GM19395 (cell line): ENCODE results near the gene ANKRD63.

Experiments used
- ATAC-seq: cut with Tn5 transposase; IDR thresholded peaks from one replicate; pipeline ENCODE4 v1.9.1; 2021; ENCODE audit warnings: mild to moderate bottlenecking, moderate library complexity; ENCODE audit not compliant: unreplicated experiment

Gene ANKRD63

GRCh38 chr15:40296561-40297230, 13.8 kb upstream of the ANKRD63 start:
- ATAC-seq: no peak

DNA sequence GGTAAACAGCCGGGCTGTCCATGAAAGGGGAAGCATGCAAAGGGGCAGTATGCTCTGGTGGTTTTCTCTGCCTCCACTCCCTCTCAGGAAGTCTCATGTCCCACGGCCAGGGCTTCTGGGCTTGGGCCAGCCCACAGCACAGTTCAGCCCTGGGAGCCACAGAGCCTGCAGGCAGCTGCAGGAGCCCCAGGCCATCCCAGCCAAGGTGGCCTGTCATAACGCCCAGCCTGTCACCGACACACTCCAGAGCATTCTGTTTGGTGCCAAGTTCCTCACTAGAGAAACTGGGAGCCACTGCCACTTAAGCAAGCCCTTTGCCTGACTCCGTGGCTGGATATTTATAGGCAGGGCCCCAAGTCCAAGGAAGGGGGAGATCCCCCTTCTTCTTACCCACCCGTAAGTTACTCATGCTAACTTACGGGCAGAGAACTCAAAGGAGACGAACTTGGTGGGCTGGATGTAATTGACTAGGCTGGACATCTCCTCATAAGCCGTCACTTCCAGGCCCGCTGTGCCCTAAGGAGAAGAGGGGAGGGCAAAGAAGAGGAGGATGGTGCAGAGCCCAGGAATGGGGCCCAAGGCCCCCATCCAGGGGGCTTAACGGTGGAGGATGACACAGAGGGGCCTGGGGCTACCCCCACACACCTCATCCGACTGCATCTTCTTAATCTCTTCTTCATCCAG, 13.2 kb upstream of the ANKRD63 start:
- no peak for ATAC-seq

DNA sequence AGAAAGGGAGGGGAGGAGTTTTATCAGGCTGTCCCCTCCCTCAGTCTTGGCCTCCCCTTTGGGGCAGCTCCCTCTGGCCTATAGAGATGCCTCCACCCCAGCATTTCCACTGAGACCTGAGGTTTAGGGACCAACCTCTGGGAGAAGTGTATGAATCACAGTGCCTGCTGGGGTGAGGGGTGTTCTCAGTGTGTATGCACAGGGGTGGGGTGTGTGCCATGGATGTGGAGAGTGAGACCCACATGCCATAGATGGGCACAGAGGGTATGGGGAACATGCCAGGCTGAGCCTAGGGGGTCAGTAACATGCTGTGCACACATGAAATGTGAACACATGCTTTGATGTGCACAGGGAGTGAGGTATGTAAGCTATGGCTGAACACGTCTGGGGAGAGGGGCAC, 12.4 kb upstream of the ANKRD63 start:
- ATAC-seq: no peak

GRCh38 chr15:40293905-40294895, 11.3 kb upstream of the ANKRD63 start:
- no peak for ATAC-seq

- no peak for ATAC-seq
Measured at GRCh38 chr15:40293006-40293405, 10.1 kb upstream of the ANKRD63 start.

- ATAC-seq: no peak
Measured at GRCh38 chr15:40292246-40292645, 9.4 kb upstream of the ANKRD63 start.

DNA sequence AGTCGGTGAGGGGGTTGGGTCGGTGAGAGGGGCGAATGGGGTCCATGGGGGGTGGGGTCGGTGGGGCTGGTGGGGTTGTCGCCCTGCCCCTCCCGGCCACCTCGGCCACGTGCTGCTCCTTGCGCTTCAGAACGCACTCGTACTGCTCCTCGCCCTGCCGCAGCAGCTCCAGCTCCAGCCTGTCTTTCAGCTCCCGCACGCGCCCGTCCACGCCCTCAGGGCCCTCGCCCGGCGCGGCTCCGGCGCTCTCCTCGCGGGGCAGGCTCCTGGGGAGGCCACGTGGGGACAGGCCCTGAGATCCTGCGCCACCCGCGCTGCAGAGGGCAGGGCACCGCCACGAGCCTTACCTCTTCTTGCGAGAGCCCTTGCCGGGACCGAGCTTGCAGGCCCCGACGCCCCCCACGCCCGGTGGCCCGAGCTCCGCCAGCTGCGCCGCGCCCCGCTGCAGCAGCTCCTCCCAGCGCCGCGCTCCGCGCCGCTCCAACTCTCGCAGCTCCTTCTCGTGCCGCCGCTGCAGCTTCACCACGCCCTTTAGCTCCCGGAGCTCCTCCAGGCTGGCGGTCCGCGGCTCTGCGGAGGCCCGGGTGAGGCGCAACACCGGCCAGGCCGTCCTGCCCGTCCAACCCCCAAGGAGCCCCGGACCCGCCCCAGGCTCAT, 8.2 kb upstream of the ANKRD63 start:
- no peak for ATAC-seq

GRCh38 chr15:40290545-40290917, 7.7 kb upstream of the ANKRD63 start:
- ATAC-seq: no peak

- no peak for ATAC-seq
Measured at GRCh38 chr15:40289140-40289775, 6.4 kb upstream of the ANKRD63 start.

- ATAC-seq: no peak
Measured at GRCh38 chr15:40287968-40288367, 5.1 kb upstream of the ANKRD63 start.

- ATAC-seq: no peak
Measured at GRCh38 chr15:40287505-40287904, 4.6 kb upstream of the ANKRD63 start.

- no peak for ATAC-seq
Measured at GRCh38 chr15:40286794-40287193, 3.9 kb upstream of the ANKRD63 start.

- no peak for ATAC-seq
Measured at GRCh38 chr15:40286061-40286532, 3.2 kb upstream of the ANKRD63 start.

GRCh38 chr15:40285554-40286011, 2.7 kb upstream of the ANKRD63 start:
- no peak for ATAC-seq

- no peak for ATAC-seq
Measured at GRCh38 chr15:40285151-40285550, 2.3 kb upstream of the ANKRD63 start.

GRCh38 chr15:40283615-40284300, 894 bp upstream of the ANKRD63 start:
- no peak for ATAC-seq

DNA sequence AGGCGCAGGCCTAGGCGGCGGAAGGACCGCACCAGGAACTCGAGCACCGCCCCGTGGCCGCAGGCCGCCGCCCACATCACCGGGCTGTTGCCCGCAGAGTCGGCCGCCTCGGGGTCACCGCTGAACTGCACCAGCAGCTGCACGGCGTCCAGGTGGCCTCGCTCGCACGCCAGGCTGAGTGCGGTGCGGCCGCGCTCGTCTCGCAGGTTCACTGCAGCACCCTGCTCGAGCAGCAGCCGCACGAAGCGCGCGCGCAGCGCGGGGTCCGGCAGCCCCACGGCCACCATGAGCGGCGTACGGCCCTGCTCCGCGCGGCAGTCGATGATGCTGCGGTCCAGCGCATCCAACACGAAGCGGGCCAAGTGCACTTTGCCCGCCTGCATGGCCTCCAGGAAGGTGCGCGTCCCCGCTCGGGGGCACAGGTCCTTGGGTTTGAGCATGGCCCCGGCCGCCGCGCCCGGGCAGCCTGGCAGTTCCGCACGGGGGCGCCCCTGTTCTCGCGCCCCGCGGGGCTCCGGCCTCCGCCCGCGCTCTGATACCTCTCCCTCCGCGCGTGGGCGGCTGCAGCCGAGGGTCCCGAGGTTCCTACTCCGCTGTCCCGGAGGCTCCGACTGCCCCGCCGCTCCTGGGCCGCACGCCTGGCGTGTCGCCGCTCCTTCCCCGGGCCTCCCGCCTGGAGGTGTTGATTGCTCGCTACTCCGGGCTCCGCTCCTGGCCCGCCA, 556 bp downstream of the ANKRD63 start:
- no peak for ATAC-seq

GRCh38 chr15:40281801-40282146, 1.1 kb downstream of the ANKRD63 start:
- ATAC-seq: no peak
